Endodermal cell (in vitro differentiated cells): ENCODE data around the gene BRD1. TPM values are rescaled to one million over a fixed set of nuclear protein-coding genes. Genes with fewer than 3 reads are reported as not detected.

Experiments used
- DNase-seq: peaks from one replicate; pipeline ENCODE4 v3.0.0-alpha.2; 2017
- H3K27ac ChIP-seq: 2 replicates; pipeline ENCODE4 v1.5.1; 2013; ENCODE audit warnings: mild to moderate bottlenecking, low read depth, low read length, moderate library complexity
- H3K27me3 ChIP-seq: 2 replicates; pipeline ENCODE4 v1.6.1; 2013; ENCODE audit warnings: mild to moderate bottlenecking, low read length, moderate library complexity; ENCODE audit not compliant: insufficient read depth, control insufficient read depth, poor library complexity, severe bottlenecking
- H3K36me3 ChIP-seq: 2 replicates; pipeline ENCODE4 v1.7.0; 2013; ENCODE audit warnings: mild to moderate bottlenecking, low read length, moderate library complexity; ENCODE audit not compliant: control insufficient read depth, insufficient read depth
- H3K4me1 ChIP-seq: one replicate; pipeline ENCODE4 v1.7.0; 2013; ENCODE audit warnings: low read length; ENCODE audit not compliant: control insufficient read depth, insufficient read depth
- H3K4me3 ChIP-seq: 2 replicates; pipeline ENCODE4 v1.5.1; 2013; ENCODE audit warnings: mild to moderate bottlenecking, low read length, moderate library complexity
- H3K9ac ChIP-seq: 2 replicates; pipeline ENCODE4 v1.6.1; 2013; ENCODE audit warnings: mild to moderate bottlenecking, low read length, moderate library complexity; ENCODE audit not compliant: poor library complexity, severe bottlenecking; ENCODE audit errors: extremely low read depth
- H3K9me3 ChIP-seq: 2 replicates; pipeline ENCODE4 v1.6.1; 2013; ENCODE audit warnings: mild to moderate bottlenecking, low read length, moderate library complexity; ENCODE audit not compliant: control insufficient read depth
- H3K27ac Mint-ChIP-seq: 2 replicates; pipeline ENCODE4 v1.8.0; 2020; ENCODE audit warnings: mixed read lengths
- H3K27me3 Mint-ChIP-seq: 2 replicates; pipeline ENCODE4 v1.8.0; 2021; ENCODE audit warnings: mild to moderate bottlenecking, mixed read lengths; ENCODE audit not compliant: insufficient read depth
- H3K36me3 Mint-ChIP-seq: 2 replicates; pipeline ENCODE4 v1.8.0; 2020; ENCODE audit warnings: low read depth, mixed read lengths
- H3K4me1 Mint-ChIP-seq: 2 replicates; pipeline ENCODE4 v1.8.0; 2020; ENCODE audit warnings: mixed read lengths
- H3K4me3 Mint-ChIP-seq: 2 replicates; pipeline ENCODE4 v1.8.0; 2020; ENCODE audit warnings: mild to moderate bottlenecking, moderate library complexity, mixed read lengths
- H3K9me3 Mint-ChIP-seq: 2 replicates; pipeline ENCODE4 v1.8.0; 2020; ENCODE audit warnings: mild to moderate bottlenecking, mixed read lengths
- CTCF ChIP-seq: fragments of 200-600 bp; sonication (generic); conservative IDR thresholded peaks from 2 replicates; pipeline ENCODE4 v1.5.0; 2021; ENCODE audit warnings: antibody characterized with exemption, mild to moderate bottlenecking
- WGBS, 2 experiments: methylation state at CpG; one replicate each; pipeline versions ENCODE4 v1.1.5 to v1.1.7; 2013; ENCODE audit warnings: missing lambda C conversion rate in 2 of 2, mixed read lengths in 1 of 2; ENCODE audit not compliant: insufficient coverage in 1 of 2, insufficient read length in 1 of 2; 5-methylcytosine and 5-hydroxymethylcytosine counted together
- total RNA-seq, 2 donors: library from RNA; stranded (reverse); fragmentation: NEBNext Ultra II Directional in 1 of 2; extraction: Animal tissue kit (Norgen Biotek cat#: 25700) in 1 of 2; gene quantifications; 2 replicates in 1 of 2; 3 replicates in 1 of 2; pipeline ENCODE4 v1.2.1, GENCODE V29; 2021

BRD1 gene
- total RNA-seq, 2 donors from 2014 or later = 49.5 to 54.9 TPM

DNA sequence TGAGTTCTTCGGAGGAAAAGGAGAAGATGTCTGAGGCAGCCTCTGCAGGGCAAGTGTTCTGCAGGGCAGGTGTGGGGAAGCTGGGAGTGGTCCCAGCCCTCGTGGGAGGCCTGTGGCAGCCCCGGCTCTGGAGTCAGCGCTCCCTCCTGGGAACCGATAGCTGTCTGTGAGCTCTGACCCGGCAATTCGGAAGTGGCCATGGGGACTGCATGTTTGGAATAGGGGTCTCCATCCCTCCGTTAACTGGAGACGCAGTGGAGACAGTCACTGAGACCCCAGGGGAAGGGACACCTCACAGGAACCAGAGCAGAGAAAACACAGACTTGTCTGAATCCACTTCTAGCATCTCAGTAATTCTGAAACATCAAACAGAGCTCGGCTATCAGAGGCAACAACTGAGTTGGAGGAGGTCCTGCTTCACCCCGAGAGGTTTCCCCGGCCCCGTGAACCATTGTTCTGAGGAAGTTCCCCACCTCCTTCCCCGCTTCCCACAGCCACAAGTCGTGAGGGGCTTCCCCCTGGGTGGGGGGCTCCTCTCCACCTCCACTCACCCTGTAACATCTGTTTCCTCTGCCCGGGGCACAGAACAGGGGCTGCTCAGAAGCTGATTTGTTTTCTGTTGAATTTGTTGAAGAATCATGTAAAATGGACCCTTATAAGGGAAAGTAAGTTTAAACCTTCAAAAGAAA, 99.6 kb downstream of the BRD1 start:
- no peak overlapping the region for H3K4me3 Mint-ChIP-seq
- Histone ChIP-seq H3K27me3 (peaks cover 46% of the 10 kb centered on the region), H3K27ac (no peak overlapping the region), H3K9me3 (no peaks in the 10 kb centered on the region), H3K36me3 (no peaks in the 10 kb centered on the region), H3K4me3 (no peak overlapping the region), H3K4me1 (no peaks in the 10 kb centered on the region), H3K9ac (no peak overlapping the region)
- H3K4me1 Mint-ChIP-seq = no peaks in the 10 kb centered on the region
- peaks cover 4% of the 10 kb centered on the region for H3K9me3 Mint-ChIP-seq
- no peak overlapping the region for H3K27ac Mint-ChIP-seq
- no peak for TF ChIP-seq CTCF
- no peak for DNase-seq
- 82 to 86% methylated on average over 8 to 15 of the region's 16 CpGs for WGBS, 2 experiments
- peaks cover 24% of the 10 kb centered on the region for H3K27me3 Mint-ChIP-seq
- no peaks in the 10 kb centered on the region for H3K36me3 Mint-ChIP-seq

GRCh38 chr22:49727191-49727880, 100.3 kb downstream of the BRD1 start:
- 90 to 91% methylated on average over 20 to 27 of the region's 27 CpGs for WGBS, 2 experiments
- TF ChIP-seq CTCF = no peak
- no peak for DNase-seq
- H3K36me3 ChIP-seq = no peaks in the 10 kb centered on the region
- H3K9ac ChIP-seq = no peak overlapping the region
- no peaks in the 10 kb centered on the region for H3K9me3 ChIP-seq
- no peaks in the 10 kb centered on the region for H3K4me1 ChIP-seq
- Mint-ChIP-seq H3K9me3 (peaks cover 4% of the 10 kb centered on the region), H3K27ac (no peak overlapping the region), H3K27me3 (peaks cover 26% of the 10 kb centered on the region), H3K4me1 (no peaks in the 10 kb centered on the region), H3K4me3 (no peak overlapping the region), H3K36me3 (no peaks in the 10 kb centered on the region)
- peaks cover 46% of the 10 kb centered on the region for H3K27me3 ChIP-seq
- no peak overlapping the region for H3K27ac ChIP-seq
- H3K4me3 ChIP-seq = no peak overlapping the region

- Mint-ChIP-seq H3K27me3 (peaks cover 26% of the 10 kb centered on the region), H3K27ac (no peak overlapping the region), H3K9me3 (no peaks in the 10 kb centered on the region), H3K36me3 (no peaks in the 10 kb centered on the region), H3K4me3 (no peak overlapping the region), H3K4me1 (no peaks in the 10 kb centered on the region)
- no peaks in the 10 kb centered on the region for H3K9me3 ChIP-seq
- no peaks in the 10 kb centered on the region for H3K4me1 ChIP-seq
- H3K27me3 ChIP-seq = peaks cover 46% of the 10 kb centered on the region
- no peak overlapping the region for H3K9ac ChIP-seq
- TF ChIP-seq CTCF = no peak
- DNase-seq = no peak
- 90 to 96% methylated on average over 5 to 17 of the region's 17 CpGs for WGBS, 2 experiments
- no peaks in the 10 kb centered on the region for H3K36me3 ChIP-seq
- no peak overlapping the region for H3K27ac ChIP-seq
- no peak overlapping the region for H3K4me3 ChIP-seq
Measured at GRCh38 chr22:49726701-49727101, 101.0 kb downstream of the BRD1 start.
